ENCODE measurements around the gene RCAN2. TPM values are rescaled to one million over a fixed set of nuclear protein-coding genes. Genes with fewer than 3 reads are reported as not detected.

Gene RCAN2
- total and polyA plus RNA-seq, 2 experiments from 2014 or later = 6.0 to 9.3 TPM

GRCh38 chr6:46484081-46484820 is 7.0 kb downstream of the RCAN2 start:
- Mint-ChIP-seq H3K36me3 (ENCODE audit: low read depth) (no peaks in the 10 kb centered on the region), H3K4me3 (no peak overlapping the region), H3K4me1 (peaks cover 21% of the 10 kb centered on the region), H3K27me3 (ENCODE audit: insufficient read depth, low read depth, poor library complexity) (peaks cover 3% of the 10 kb centered on the region), H3K9me3 (no peaks in the 10 kb centered on the region), H3K27ac (no peak overlapping the region)
- DNase-seq (ENCODE audit: low spot score) (no peak), ATAC-seq (no peak)
- Histone ChIP-seq H3F3A (replicated peaks; ENCODE audit: low read depth) (no peaks in the 10 kb centered on the region; the same call in 1 of the 2 replicates), H2AFZ (no peak overlapping the region), H3K4me3 (no peak overlapping the region), H3K79me2 (replicated peaks; ENCODE audit: insufficient read depth) (no peaks in the 10 kb centered on the region), H4K20me1 (replicated peaks; ENCODE audit: insufficient read depth) (no peaks in the 10 kb centered on the region; the same call in none of the 2 replicates), H3K27me3 (ENCODE audit: insufficient read depth) (peaks cover 6% of the 10 kb centered on the region), H3K9me2 (ENCODE audit: insufficient read depth) (peaks cover 6% of the 10 kb centered on the region; the same call in 1 of the 2 replicates), H3K4me2 (no peak overlapping the region), H3K4me1 (ENCODE audit: insufficient read depth) (peaks cover 13% of the 10 kb centered on the region), H3K36me3 (ENCODE audit: insufficient read depth) (no peaks in the 10 kb centered on the region), H3K27ac (ENCODE audit: low read depth) (no peak overlapping the region)
- TF ChIP-seq EZH2phosphoT487 (IDR thresholded peaks at IDR 0.05; ENCODE audit: unreplicated experiment) (no peak), ZNF331 (CRISPR knock-in tag; IDR thresholded peaks at IDR 0.05; ENCODE audit: low read depth) (no peak), ZNF462 (CRISPR knock-in tag; IDR thresholded peaks at IDR 0.05) (no peak), REST (IDR thresholded peaks at IDR 0.05; ENCODE audit: unreplicated experiment) (no peak), CTCF (conservative IDR thresholded peaks at IDR 0.05; ENCODE audit: low read depth in 2 of 2) (no peak), ZNF114 (CRISPR knock-in tag; IDR thresholded peaks at IDR 0.05) (no peak), JUNB (IDR thresholded peaks at IDR 0.05; ENCODE audit: unreplicated experiment) (no peak), EZH2 (IDR thresholded peaks at IDR 0.05; ENCODE audit: low read depth, unreplicated experiment) (no peak), NANOG (IDR thresholded peaks at IDR 0.05; ENCODE audit: borderline replicate concordance) (no peak), STAT1 (IDR thresholded peaks at IDR 0.05; ENCODE audit: unreplicated experiment) (no peak), POLR2AphosphoS5 (IDR thresholded peaks at IDR 0.05; ENCODE audit: low read depth) (no peak), CREB1 (CRISPR knock-in tag; IDR thresholded peaks at IDR 0.05; ENCODE audit: low read depth) (no peak)
- TF ChIP-seq, protein P1, sequence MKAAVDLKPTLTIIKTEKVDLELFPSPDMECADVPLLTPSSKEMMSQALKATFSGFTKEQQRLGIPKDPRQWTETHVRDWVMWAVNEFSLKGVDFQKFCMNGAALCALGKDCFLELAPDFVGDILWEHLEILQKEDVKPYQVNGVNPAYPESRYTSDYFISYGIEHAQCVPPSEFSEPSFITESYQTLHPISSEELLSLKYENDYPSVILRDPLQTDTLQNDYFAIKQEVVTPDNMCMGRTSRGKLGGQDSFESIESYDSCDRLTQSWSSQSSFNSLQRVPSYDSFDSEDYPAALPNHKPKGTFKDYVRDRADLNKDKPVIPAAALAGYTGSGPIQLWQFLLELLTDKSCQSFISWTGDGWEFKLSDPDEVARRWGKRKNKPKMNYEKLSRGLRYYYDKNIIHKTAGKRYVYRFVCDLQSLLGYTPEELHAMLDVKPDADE (IDR thresholded peaks at IDR 0.05) = no peak
